Measurements from ENCODE around the gene GRK1. TPM values are rescaled to one million over a fixed set of nuclear protein-coding genes. Genes with fewer than 3 reads are reported as not detected.

GRK1 gene
- total and polyA plus RNA-seq, 8 donors, result 0.02 to 0.04 TPM; not detected in 6

GRCh38 chr13:113648216-113648610 is 18.8 kb upstream of the GRK1 start:
- H3K36me3 ChIP-seq, result no peaks in the 10 kb centered on the region
- intact Hi-C loops (cut with DNase I), result no loop called here
- 79 to 90% methylated on average over 13 of the region's 13 CpGs for WGBS, 2 donors
- DNase-seq, result peak in 2 of 6 donors; percentile 29 to 52
- H3K4me3 ChIP-seq, result peak overlapping the region in 1 of 4 donors; percentile 35
- no peaks in the 10 kb centered on the region for H3K27me3 ChIP-seq
- no peaks in the 10 kb centered on the region for H3K9me3 ChIP-seq
- ATAC-seq, result no peak
- H3K27ac ChIP-seq, result peak overlapping the region; percentile 56 to 81 (median 66)
- H3K4me1 ChIP-seq, result peaks cover 0 to 8% (median 4%) of the 10 kb centered on the region in 3 donors
- FAIRE-seq, result no peak
- TF ChIP-seq CTCF (IDR thresholded peaks at IDR 0.05), result no peak

- ATAC-seq, result no peak
- intact Hi-C loops (cut with DNase I), result no loop called here
- 75 to 82% methylated on average over 17 of the region's 17 CpGs for WGBS, 2 donors
- no peak overlapping the region for H3K27ac ChIP-seq
- H3K36me3 ChIP-seq, result no peaks in the 10 kb centered on the region
- no peaks in the 10 kb centered on the region for H3K27me3 ChIP-seq
- H3K4me3 ChIP-seq, result no peak overlapping the region
- H3K4me1 ChIP-seq, result peaks cover 0 to 8% (median 4%) of the 10 kb centered on the region in 3 donors
- no peak for TF ChIP-seq CTCF (IDR thresholded peaks at IDR 0.05)
- no peaks in the 10 kb centered on the region for H3K9me3 ChIP-seq
- DNase-seq, result peak in 3 of 6 donors; percentile 8 to 39 (median 14)
- no peak for FAIRE-seq
These were observed 17.8 kb upstream of the GRK1 start for GRCh38 chr13:113649212-113649611.

DNA sequence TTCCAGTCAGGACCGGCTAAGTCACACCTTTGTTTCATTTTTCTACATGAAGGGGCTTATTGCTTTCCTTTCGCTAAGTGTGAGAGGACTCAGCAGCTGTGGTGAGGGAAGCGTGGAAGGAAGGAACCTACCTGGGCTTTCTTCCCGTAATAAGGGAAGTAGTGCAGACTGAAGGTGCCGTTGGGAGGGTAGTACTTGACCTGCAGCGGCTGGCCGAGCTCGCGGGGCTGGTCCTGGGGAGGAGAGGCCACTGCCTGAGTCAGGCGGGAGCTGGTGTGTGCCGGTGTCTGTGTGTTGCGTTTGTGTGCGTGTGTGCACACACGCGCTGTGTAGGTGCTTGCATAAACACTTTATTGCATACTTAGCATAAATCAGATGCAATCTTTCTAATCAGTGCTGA is 16.7 kb upstream of the GRK1 start:
- no peaks in the 10 kb centered on the region for H3K27me3 ChIP-seq
- ATAC-seq (no peak), DNase-seq (peak in 3 of 6 donors; percentile 8 to 35 (median 15)), FAIRE-seq (no peak)
- H3K9me3 ChIP-seq, result no peaks in the 10 kb centered on the region
- no peak for TF ChIP-seq CTCF (IDR thresholded peaks at IDR 0.05)
- H3K27ac ChIP-seq, result no peak overlapping the region
- no peaks in the 10 kb centered on the region for H3K36me3 ChIP-seq
- intact Hi-C loops (cut with DNase I), result no loop called here
- H3K4me3 ChIP-seq, result no peak overlapping the region
- H3K4me1 ChIP-seq, result peaks cover 0 to 8% (median 4%) of the 10 kb centered on the region in 3 donors
- WGBS, 2 donors, result 94 to 96% methylated on average over 15 of the region's 15 CpGs

DNA sequence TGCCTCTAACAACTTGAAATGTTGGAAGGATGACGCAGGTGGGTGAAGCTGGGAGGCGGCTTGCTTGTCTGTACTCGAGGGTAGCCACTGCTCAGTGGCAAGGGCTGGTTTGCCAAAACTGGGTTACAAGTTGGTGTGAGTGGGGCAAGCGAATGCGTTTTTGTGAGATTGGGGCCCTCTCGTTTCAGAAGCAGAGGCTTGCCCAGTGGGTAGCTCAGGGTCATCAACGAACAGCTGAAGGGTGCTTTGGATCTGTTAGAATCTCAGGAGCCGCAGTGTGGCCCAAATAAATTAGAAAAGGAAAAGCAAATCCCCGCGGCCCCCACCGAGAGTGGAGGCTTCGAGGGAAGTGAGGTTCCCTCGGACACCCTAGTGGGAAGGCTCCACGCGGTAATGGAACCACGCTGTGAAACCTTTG is 16.3 kb upstream of the GRK1 start:
- ATAC-seq (no peak), DNase-seq (peak in 3 of 6 donors; percentile 3 to 32 (median 5)), FAIRE-seq (no peak)
- intact Hi-C loops (cut with DNase I), result no loop called here
- Histone ChIP-seq H3K9me3 (no peaks in the 10 kb centered on the region), H3K4me3 (no peak overlapping the region), H3K36me3 (no peaks in the 10 kb centered on the region), H3K27me3 (no peaks in the 10 kb centered on the region), H3K4me1 (peaks cover 0 to 8% (median 4%) of the 10 kb centered on the region in 3 donors), H3K27ac (no peak overlapping the region)
- WGBS, 2 donors, result 93 to 95% methylated on average over 16 of the region's 16 CpGs
- TF ChIP-seq CTCF (IDR thresholded peaks at IDR 0.05), result no peak

GRCh38 chr13:113651511-113652403 is 15.3 kb upstream of the GRK1 start:
- ATAC-seq (no peak), DNase-seq (peak in 3 of 6 donors; percentile 8 to 54 (median 22)), FAIRE-seq (no peak)
- Histone ChIP-seq H3K4me3 (no peak overlapping the region), H3K36me3 (no peaks in the 10 kb centered on the region), H3K27ac (no peak overlapping the region), H3K27me3 (no peaks in the 10 kb centered on the region), H3K9me3 (no peaks in the 10 kb centered on the region), H3K4me1 (peaks cover 0 to 6% (median 4%) of the 10 kb centered on the region in 3 donors)
- 92 to 94% methylated on average over 37 of the region's 37 CpGs for WGBS, 2 donors
- intact Hi-C loops (cut with DNase I), result no loop called here
- TF ChIP-seq CTCF (IDR thresholded peaks at IDR 0.05), result no peak

Data from pancreas (tissue), 10 donors.